AG10803 (cell line): Measurements from ENCODE around the gene FBXO33.

Experiments
- DNase-seq: peaks from one replicate; pipeline ENCODE4 v3.0.0; 2010; ENCODE audit warnings: low read depth
- H3K4me3 ChIP-seq: 2 replicates; pipeline ENCODE4 v1.5.1; 2011; ENCODE audit warnings: mild to moderate bottlenecking, low read length, control low read depth
- CTCF ChIP-seq: conservative IDR thresholded peaks from 2 replicates; pipeline ENCODE4 v1.5.1; 2011; ENCODE audit warnings: mild to moderate bottlenecking, low read length, control low read depth, inconsistent platforms

The FBXO33 gene

GRCh38 chr14:39372656-39373055 is 59.6 kb downstream of the FBXO33 start:
- DNase-seq, result peak; percentile 59
- no peak for TF ChIP-seq CTCF
- no peak overlapping the region for H3K4me3 ChIP-seq

- no peak overlapping the region for H3K4me3 ChIP-seq
- DNase-seq, result no peak
- no peak for TF ChIP-seq CTCF
Observed at GRCh38 chr14:39370415-39370814, 61.8 kb downstream of the FBXO33 start.

- no peak for TF ChIP-seq CTCF
- H3K4me3 ChIP-seq, result no peak overlapping the region
- DNase-seq, result no peak
Observed at GRCh38 chr14:39369029-39369428, 63.2 kb downstream of the FBXO33 start.

GRCh38 chr14:39368261-39368959 is 63.8 kb downstream of the FBXO33 start:
- no peak overlapping the region for H3K4me3 ChIP-seq
- DNase-seq, result peak; percentile 81
- peak; percentile 80 for TF ChIP-seq CTCF

- no peak for DNase-seq
- TF ChIP-seq CTCF, result no peak
- no peak overlapping the region for H3K4me3 ChIP-seq
Observed at GRCh38 chr14:39367387-39367751, 64.9 kb downstream of the FBXO33 start.

- DNase-seq, result no peak
- no peak for TF ChIP-seq CTCF
- no peak overlapping the region for H3K4me3 ChIP-seq
Observed at GRCh38 chr14:39366460-39367386, 65.5 kb downstream of the FBXO33 start.

GRCh38 chr14:39365354-39365753 is 66.9 kb downstream of the FBXO33 start:
- no peak overlapping the region for H3K4me3 ChIP-seq
- DNase-seq, result no peak
- no peak for TF ChIP-seq CTCF
